ENCODE measurements around the gene MAP2K7.

DNA sequence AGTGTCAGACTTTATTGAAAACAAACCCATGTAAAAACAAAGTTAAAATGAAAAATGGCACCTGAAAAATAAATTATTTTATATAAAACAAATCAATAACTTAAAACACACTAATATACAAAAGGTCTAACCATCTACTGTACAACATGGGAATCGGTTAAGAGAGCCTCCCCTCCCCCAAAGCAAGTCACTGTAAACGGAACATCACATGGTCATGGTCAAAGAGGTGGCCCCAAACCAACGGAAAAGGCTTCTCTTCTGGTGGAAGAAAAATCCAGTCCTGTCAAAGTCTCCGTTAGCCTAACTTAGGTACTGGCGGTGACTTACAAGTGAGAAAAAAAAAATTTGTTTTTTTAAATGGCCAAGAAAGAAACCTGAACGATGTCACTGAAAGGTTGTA is 55.5 kb downstream of the MAP2K7 start:
- TF ChIP-seq, protein P1, sequence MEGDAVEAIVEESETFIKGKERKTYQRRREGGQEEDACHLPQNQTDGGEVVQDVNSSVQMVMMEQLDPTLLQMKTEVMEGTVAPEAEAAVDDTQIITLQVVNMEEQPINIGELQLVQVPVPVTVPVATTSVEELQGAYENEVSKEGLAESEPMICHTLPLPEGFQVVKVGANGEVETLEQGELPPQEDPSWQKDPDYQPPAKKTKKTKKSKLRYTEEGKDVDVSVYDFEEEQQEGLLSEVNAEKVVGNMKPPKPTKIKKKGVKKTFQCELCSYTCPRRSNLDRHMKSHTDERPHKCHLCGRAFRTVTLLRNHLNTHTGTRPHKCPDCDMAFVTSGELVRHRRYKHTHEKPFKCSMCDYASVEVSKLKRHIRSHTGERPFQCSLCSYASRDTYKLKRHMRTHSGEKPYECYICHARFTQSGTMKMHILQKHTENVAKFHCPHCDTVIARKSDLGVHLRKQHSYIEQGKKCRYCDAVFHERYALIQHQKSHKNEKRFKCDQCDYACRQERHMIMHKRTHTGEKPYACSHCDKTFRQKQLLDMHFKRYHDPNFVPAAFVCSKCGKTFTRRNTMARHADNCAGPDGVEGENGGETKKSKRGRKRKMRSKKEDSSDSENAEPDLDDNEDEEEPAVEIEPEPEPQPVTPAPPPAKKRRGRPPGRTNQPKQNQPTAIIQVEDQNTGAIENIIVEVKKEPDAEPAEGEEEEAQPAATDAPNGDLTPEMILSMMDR (conservative IDR thresholded peaks at IDR 0.05; ENCODE audit: low read depth, low read length), result no peak
- TF ChIP-seq EZH2 (IDR thresholded peaks at IDR 0.05; ENCODE audit: borderline replicate concordance, low read depth, low read length, poor library complexity, severe bottlenecking), result no peak
